Tibial nerve (tissue), 4 donors: ENCODE measurements around the gene SERPINH1. TPM values are rescaled to one million over a fixed set of nuclear protein-coding genes. Genes with fewer than 3 reads are reported as not detected.

Source experiments
- DNase-seq, 2 donors: peaks; one replicate each; pipeline ENCODE4 v3.0.0-alpha.2; 2019; ENCODE audit warnings: low spot score in 2 of 2
- H3K27ac ChIP-seq, 4 donors: fragments of 200-600 bp; sonication (generic) in 3 of 4; one replicate each; pipeline ENCODE4 v1.5.1; 2017 to 2019; ENCODE audit warnings: mild to moderate bottlenecking in 1 of 4
- H3K27me3 ChIP-seq, 2 donors: fragments of 200-600 bp; sonication (generic) in 1 of 2; one replicate each; pipeline versions ENCODE4 v1.5.1 to v1.6.0; 2017 to 2019
- H3K36me3 ChIP-seq, 3 donors: fragments of 200-600 bp; sonication (generic); one replicate each; pipeline ENCODE4 v1.5.1; 2018 to 2019
- H3K4me1 ChIP-seq, 4 donors: fragments of 200-600 bp; sonication (generic) in 3 of 4; one replicate each; pipeline ENCODE4 v1.5.1; 2017 to 2019
- H3K4me3 ChIP-seq, 4 donors: fragments of 200-600 bp; sonication (generic) in 3 of 4; one replicate each; pipeline ENCODE4 v1.5.1; 2017 to 2019; ENCODE audit warnings: mild to moderate bottlenecking in 1 of 4, moderate library complexity in 1 of 4
- H3K9me3 ChIP-seq, 4 donors: fragments of 200-600 bp; sonication (generic) in 3 of 4; one replicate each; pipeline ENCODE4 v1.5.1; 2017 to 2019
- EP300 ChIP-seq, 2 donors: sonication (generic); formaldehyde crosslinking; IDR thresholded peaks; one replicate each; pipeline ENCODE4 v1.6.1; 2017; ENCODE audit warnings: antibody characterized with exemption in 2 of 2, mild to moderate bottlenecking in 1 of 2
- POLR2A ChIP-seq, 2 donors: fragments of 450-650 bp; IDR thresholded peaks; one replicate each; pipeline ENCODE4 v1.6.1; 2017; ENCODE audit warnings: antibody characterized with exemption in 2 of 2, mild to moderate bottlenecking in 2 of 2, moderate library complexity in 2 of 2
- WGBS, 2 donors: methylation state at CpG; one replicate each; pipeline ENCODE4 v1.1.5; 2018; 5-methylcytosine and 5-hydroxymethylcytosine counted together
- total RNA-seq, 4 donors: library from RNA; depleted of rRNA; stranded (reverse); fragments of >200 nt; gene quantifications; one replicate each; pipeline ENCODE4 v1.1.0, GENCODE V29; 2016
- TF ChIP-seq, protein P1 (sequence below), 5 experiments: fragments of 200-600 bp in 3 of 5; fragments of 450-650 bp in 2 of 5; sonication (generic) in 3 of 5; IDR thresholded peaks; one replicate each; pipeline ENCODE4 v1.5.1; 2016 to 2019; ENCODE audit warnings: antibody characterized with exemption in 5 of 5, mild to moderate bottlenecking in 3 of 5, moderate library complexity in 2 of 5

Gene SERPINH1
- total RNA-seq, 4 donors from 2014 or later: 151 to 358 (median 184) TPM

DNA sequence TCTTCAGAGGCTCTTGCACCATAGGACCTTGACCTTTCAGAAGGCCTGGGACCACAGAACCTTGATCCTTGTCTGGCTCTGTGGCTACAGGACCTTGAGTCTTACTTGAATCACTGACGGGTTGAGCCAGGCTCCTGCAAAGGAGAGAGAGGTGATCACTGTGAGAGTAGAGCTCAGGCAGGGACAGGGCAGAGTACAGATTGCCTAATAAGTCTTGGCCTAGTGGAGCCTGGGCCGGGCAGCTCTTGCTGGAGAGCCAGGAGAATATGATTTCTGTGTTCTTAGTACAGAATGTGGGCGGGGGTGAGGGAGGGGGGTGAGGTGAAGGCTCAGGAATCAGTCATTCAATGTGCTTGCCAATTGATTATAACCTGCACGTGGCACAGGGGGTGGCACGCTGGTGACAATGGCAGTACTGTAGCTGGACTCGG is 26.0 kb downstream of the SERPINH1 start:
- Histone ChIP-seq H3K27ac (peak overlapping the region in 1 of 4 donors; percentile 63), H3K27me3 (no peaks in the 10 kb centered on the region), H3K9me3 (no peaks in the 10 kb centered on the region), H3K4me3 (no peak overlapping the region), H3K36me3 (no peaks in the 10 kb centered on the region), H3K4me1 (peaks cover 0 to 17% (median 2%) of the 10 kb centered on the region in 4 donors)
- TF ChIP-seq, protein P1, sequence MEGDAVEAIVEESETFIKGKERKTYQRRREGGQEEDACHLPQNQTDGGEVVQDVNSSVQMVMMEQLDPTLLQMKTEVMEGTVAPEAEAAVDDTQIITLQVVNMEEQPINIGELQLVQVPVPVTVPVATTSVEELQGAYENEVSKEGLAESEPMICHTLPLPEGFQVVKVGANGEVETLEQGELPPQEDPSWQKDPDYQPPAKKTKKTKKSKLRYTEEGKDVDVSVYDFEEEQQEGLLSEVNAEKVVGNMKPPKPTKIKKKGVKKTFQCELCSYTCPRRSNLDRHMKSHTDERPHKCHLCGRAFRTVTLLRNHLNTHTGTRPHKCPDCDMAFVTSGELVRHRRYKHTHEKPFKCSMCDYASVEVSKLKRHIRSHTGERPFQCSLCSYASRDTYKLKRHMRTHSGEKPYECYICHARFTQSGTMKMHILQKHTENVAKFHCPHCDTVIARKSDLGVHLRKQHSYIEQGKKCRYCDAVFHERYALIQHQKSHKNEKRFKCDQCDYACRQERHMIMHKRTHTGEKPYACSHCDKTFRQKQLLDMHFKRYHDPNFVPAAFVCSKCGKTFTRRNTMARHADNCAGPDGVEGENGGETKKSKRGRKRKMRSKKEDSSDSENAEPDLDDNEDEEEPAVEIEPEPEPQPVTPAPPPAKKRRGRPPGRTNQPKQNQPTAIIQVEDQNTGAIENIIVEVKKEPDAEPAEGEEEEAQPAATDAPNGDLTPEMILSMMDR (IDR thresholded peaks at IDR 0.05): no peak
- TF ChIP-seq EP300 (IDR thresholded peaks at IDR 0.05): no peak
- TF ChIP-seq POLR2A (IDR thresholded peaks at IDR 0.05): no peak
- WGBS, 2 donors: 70 to 86% methylated on average over 6 of the region's 6 CpGs
- DNase-seq: no peak

DNA sequence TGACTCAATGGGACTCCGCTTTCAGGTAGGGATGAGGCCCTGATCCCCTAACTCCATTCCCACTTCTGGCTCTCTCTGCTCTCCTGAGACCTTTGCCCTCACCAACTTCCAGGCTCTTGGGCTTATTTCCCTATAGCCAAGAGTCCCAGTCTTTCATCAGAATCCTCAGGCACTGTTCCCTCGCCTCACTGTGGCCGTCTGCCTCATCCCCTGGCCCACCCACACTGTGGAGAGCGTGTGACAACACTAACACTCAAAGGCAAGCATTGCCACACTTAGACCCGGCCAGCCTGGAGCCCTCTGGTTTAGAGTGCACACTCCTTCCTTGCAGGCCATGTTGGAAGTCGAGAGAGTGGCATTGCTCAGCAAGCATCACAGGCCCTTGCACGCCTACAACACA is 27.0 kb downstream of the SERPINH1 start:
- Histone ChIP-seq H3K36me3 (no peaks in the 10 kb centered on the region), H3K4me1 (peaks cover 0 to 13% (median 2%) of the 10 kb centered on the region in 4 donors), H3K27me3 (no peaks in the 10 kb centered on the region), H3K27ac (no peak overlapping the region), H3K4me3 (no peak overlapping the region), H3K9me3 (no peaks in the 10 kb centered on the region)
- TF ChIP-seq, protein P1 (IDR thresholded peaks at IDR 0.05): no peak
- no peak for TF ChIP-seq POLR2A (IDR thresholded peaks at IDR 0.05)
- 81 to 86% methylated on average over 6 to 7 of the region's 7 CpGs for WGBS, 2 donors
- no peak for DNase-seq

- Histone ChIP-seq H3K27ac (no peak overlapping the region), H3K27me3 (no peaks in the 10 kb centered on the region), H3K36me3 (no peaks in the 10 kb centered on the region), H3K4me1 (peaks cover 0 to 5% (median 0%) of the 10 kb centered on the region in 4 donors), H3K4me3 (no peak overlapping the region), H3K9me3 (no peaks in the 10 kb centered on the region)
- DNase-seq: no peak
- TF ChIP-seq EP300 (IDR thresholded peaks at IDR 0.05) (no peak), POLR2A (IDR thresholded peaks at IDR 0.05) (no peak)
- TF ChIP-seq, protein P1 (IDR thresholded peaks at IDR 0.05): no peak
- WGBS, 2 donors: 82 to 93% methylated on average over 2 of the region's 2 CpGs
These were observed 27.9 kb downstream of the SERPINH1 start for GRCh38 chr11:75589933-75590332.

DNA sequence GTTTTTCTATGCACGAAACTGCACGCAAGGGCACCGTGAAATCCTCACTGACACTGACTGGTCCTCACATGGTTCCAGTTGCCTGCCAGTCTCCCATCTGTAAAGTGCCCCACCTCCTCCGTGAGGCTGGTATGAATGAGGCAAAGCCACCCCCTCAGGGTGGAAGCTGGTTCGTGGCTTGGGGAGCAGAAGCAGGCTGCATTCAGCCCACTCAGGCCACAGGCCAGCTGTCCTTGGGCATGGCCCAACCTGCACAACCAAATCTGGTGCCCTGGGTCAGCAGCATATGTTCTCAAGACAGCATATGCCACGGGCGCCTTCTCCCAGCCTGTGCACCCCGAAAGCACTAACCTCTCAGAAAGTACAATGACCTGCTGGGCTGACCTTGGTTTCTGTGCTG is 29.3 kb downstream of the SERPINH1 start:
- Histone ChIP-seq H3K36me3 (no peaks in the 10 kb centered on the region), H3K4me3 (no peak overlapping the region), H3K27ac (no peak overlapping the region), H3K4me1 (peaks cover 0 to 5% (median 0%) of the 10 kb centered on the region in 4 donors), H3K9me3 (no peaks in the 10 kb centered on the region), H3K27me3 (no peaks in the 10 kb centered on the region)
- TF ChIP-seq, protein P1 (IDR thresholded peaks at IDR 0.05): no peak
- TF ChIP-seq POLR2A (IDR thresholded peaks at IDR 0.05): no peak
- TF ChIP-seq EP300 (IDR thresholded peaks at IDR 0.05): peak in 1 of 2 donors; percentile 23
- WGBS, 2 donors: 70 to 74% methylated on average over 6 to 8 of the region's 8 CpGs
- no peak for DNase-seq

DNA sequence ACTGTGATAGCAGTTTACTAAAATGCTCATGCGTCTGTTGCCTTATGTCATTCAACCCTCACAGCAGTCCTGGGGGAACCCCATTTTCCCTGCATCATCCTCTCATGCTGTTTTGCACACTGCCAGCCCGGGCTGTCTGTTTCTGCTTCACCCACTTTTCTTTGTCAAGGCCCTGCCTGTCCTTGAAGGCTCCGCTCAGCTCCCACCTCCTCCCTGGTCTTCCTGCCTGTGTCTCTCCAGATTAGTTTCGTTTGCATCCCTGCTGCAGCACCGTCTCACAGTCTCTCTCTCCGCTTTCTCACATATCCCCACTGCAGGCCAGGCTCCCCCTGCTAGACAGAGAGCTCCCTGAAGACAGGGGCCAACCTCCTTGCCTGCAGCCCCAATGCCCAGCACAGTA is 29.9 kb downstream of the SERPINH1 start:
- H3K4me3 ChIP-seq: no peak overlapping the region
- 71 to 80% methylated on average over 6 of the region's 6 CpGs for WGBS, 2 donors
- H3K9me3 ChIP-seq: no peaks in the 10 kb centered on the region
- H3K36me3 ChIP-seq: no peaks in the 10 kb centered on the region
- H3K27ac ChIP-seq: no peak overlapping the region
- DNase-seq: no peak
- H3K27me3 ChIP-seq: no peaks in the 10 kb centered on the region
- TF ChIP-seq, protein P1 (IDR thresholded peaks at IDR 0.05): no peak
- TF ChIP-seq POLR2A (IDR thresholded peaks at IDR 0.05) (no peak), EP300 (IDR thresholded peaks at IDR 0.05) (no peak)
- H3K4me1 ChIP-seq: peaks cover 0 to 5% (median 0%) of the 10 kb centered on the region in 4 donors
